Measurements from ENCODE around the gene CYP1A1. TPM values are rescaled to one million over a fixed set of nuclear protein-coding genes. Genes with fewer than 3 reads are reported as not detected.

CYP1A1 gene
- total and polyA plus RNA-seq, 2 of the 4 experiments (the other 2 are of a cell fraction), result under 0.01 to 0.03 TPM

DNA sequence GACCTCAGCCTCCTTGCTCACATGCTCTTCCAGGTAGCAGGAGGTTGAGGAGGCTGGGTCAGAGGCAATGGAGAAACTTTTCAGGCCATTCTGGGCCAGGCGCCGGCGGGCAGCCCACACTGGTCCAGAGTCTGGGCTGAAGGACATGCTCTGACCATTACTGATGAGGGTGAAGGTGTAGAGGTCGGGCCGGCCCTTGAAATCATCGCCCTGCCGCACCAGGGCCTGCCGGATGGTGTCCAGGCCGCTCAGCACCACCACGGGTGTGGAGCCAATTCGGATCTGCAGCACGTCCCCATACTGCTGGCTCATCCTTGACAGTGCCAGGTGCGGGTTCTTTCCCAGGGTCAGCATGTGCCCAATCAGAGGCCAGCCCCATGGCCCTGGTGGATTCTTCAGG, 2.7 kb downstream of the CYP1A1 start:
- TF ChIP-seq MXI1 (IDR thresholded peaks at IDR 0.05; ENCODE audit: borderline replicate concordance, low read depth, low read length) (no peak), RAD21 (IDR thresholded peaks at IDR 0.05; ENCODE audit: low read length) (no peak), MAZ (IDR thresholded peaks at IDR 0.05; ENCODE audit: borderline replicate concordance, low read depth, low read length) (no peak), POLR2A (IDR thresholded peaks at IDR 0.05; ENCODE audit: low read depth, low read length) (no peak)
- Histone ChIP-seq H2AK9ac (replicated peaks; ENCODE audit: low read depth, low read length, poor library complexity) (no peak overlapping the region), H3K4me1 (ENCODE audit: control insufficient read depth, insufficient read depth, low read length) (no peaks in the 10 kb centered on the region), H4K20me1 (ENCODE audit: insufficient read depth, low read length) (no peaks in the 10 kb centered on the region; the same call in 1 of the 2 replicates), H3K23ac (ENCODE audit: low read depth, low read length) (no peak overlapping the region), H3K27me3 (ENCODE audit: control insufficient read depth, insufficient read depth, low read length) (peaks cover 75% of the 10 kb centered on the region), H2BK15ac (ENCODE audit: low read depth, low read length) (no peak overlapping the region), H3K4me3 (ENCODE audit: insufficient read depth, low read depth, low read length) (no peak overlapping the region), H3K9ac (ENCODE audit: low read depth, low read length) (no peak overlapping the region), H2BK5ac (ENCODE audit: low read depth, low read length, poor library complexity, severe bottlenecking) (no peak overlapping the region), H4K8ac (ENCODE audit: low read depth in 2 of 2, low read length in 2 of 2) (no peak overlapping the region), H3K79me1 (ENCODE audit: low read depth in 1 of 2, low read length in 2 of 2) (no peaks in the 10 kb centered on the region), H2BK120ac (ENCODE audit: low read depth, low read length) (no peak overlapping the region), H3K56ac (ENCODE audit: extremely low read depth, insufficient read depth, low read length) (no peak overlapping the region), H4K91ac (ENCODE audit: insufficient read depth, low read depth, low read length) (no peak overlapping the region), H3K36me3 (ENCODE audit: control insufficient read depth, insufficient read depth, low read length) (no peaks in the 10 kb centered on the region), H2AK5ac (ENCODE audit: low read depth, low read length) (no peak overlapping the region), H3K9me1 (ENCODE audit: insufficient read depth, low read length) (peaks cover 5% of the 10 kb centered on the region), H2AFZ (replicated peaks; ENCODE audit: low read length, poor library complexity) (no peak overlapping the region), H3K9me3 (ENCODE audit: control insufficient read depth, insufficient read depth, low read length) (no peaks in the 10 kb centered on the region), H2BK20ac (ENCODE audit: low read depth, low read length) (no peak overlapping the region), H3K4ac (ENCODE audit: low read depth, low read length) (no peak overlapping the region), H4K5ac (ENCODE audit: low read depth, low read length) (no peak overlapping the region), H3K4me2 (ENCODE audit: low read depth, low read length) (no peak overlapping the region), H3K27ac (ENCODE audit: insufficient read depth, low read length) (no peak overlapping the region), H3K18ac (ENCODE audit: low read depth, low read length) (no peak overlapping the region), H3K14ac (replicated peaks; ENCODE audit: low read depth, low read length) (no peak overlapping the region)
- ChIA-PET POLR2A (ENCODE audit: unreplicated experiment) (no interaction called here), CTCF (no interaction called here)
- 74% methylated on average over 8 of the region's 13 CpGs; no CpG with 5 or more reads in 1 of the 2 experiments for WGBS, 2 experiments (ENCODE audit: extremely low coverage in 2 of 2, insufficient read length in 1 of 2)
- BruUV-seq (replicated peaks), result no TSS peak
- dilution Hi-C loops (cut with HindIII; ENCODE audit: low sequenced_read_pairs, unreplicated experiment), result no loop called here
- intact Hi-C loops (cut with micrococcal nuclease), result no loop called here
- no peak for ATAC-seq (ENCODE audit: low read depth)
- in situ Hi-C loops (cut with MboI; ENCODE audit: low sequenced_read_pairs), result no loop called here
- no peak for DNase-seq

Measured in IMR-90 (cell line).